H9 (cell line): ENCODE measurements around the gene GCNT1. TPM values are rescaled to one million over a fixed set of nuclear protein-coding genes. Genes with fewer than 3 reads are reported as not detected.

ENCODE experiments used
- DNase-seq: peaks from one replicate; pipeline ENCODE4 v3.0.0-alpha.2; 2017
- H2AFZ ChIP-seq: one replicate; pipeline ENCODE4 v1.6.1; 2013; ENCODE audit warnings: mild to moderate bottlenecking, low read length, control low read depth, moderate library complexity
- H2AK5ac ChIP-seq: 2 replicates; pipeline ENCODE4 v1.6.1; 2013; ENCODE audit warnings: low read length, control low read depth, mixed read lengths; ENCODE audit not compliant: insufficient read length
- H2BK120ac ChIP-seq: one replicate; pipeline ENCODE4 v1.6.1; 2013; ENCODE audit warnings: low read depth, mild to moderate bottlenecking, low read length, control low read depth, inconsistent platforms; ENCODE audit not compliant: poor library complexity, severe bottlenecking
- H2BK12ac ChIP-seq: 2 replicates; pipeline ENCODE4 v1.6.1; 2013; ENCODE audit warnings: low read length, control low read depth, mixed read lengths, low read depth; ENCODE audit not compliant: insufficient read length
- H2BK15ac ChIP-seq: 2 replicates; pipeline ENCODE4 v1.6.1; 2013; ENCODE audit warnings: low read depth, low read length, control low read depth
- H2BK20ac ChIP-seq: one replicate; pipeline ENCODE4 v1.6.1; 2013; ENCODE audit warnings: low read depth, mild to moderate bottlenecking, low read length, control low read depth, inconsistent platforms; ENCODE audit not compliant: poor library complexity, severe bottlenecking
- H2BK5ac ChIP-seq: 2 replicates; pipeline ENCODE4 v1.6.1; 2013; ENCODE audit warnings: low read length, control low read depth, mixed read lengths; ENCODE audit not compliant: insufficient read length
- H3K14ac ChIP-seq: 2 replicates; pipeline ENCODE4 v1.6.1; 2013; ENCODE audit warnings: low read length, control low read depth; ENCODE audit not compliant: insufficient read depth
- H3K18ac ChIP-seq: 2 replicates; pipeline ENCODE4 v1.6.1; 2013; ENCODE audit warnings: low read depth, mild to moderate bottlenecking, mixed read lengths, low read length, control low read depth; ENCODE audit not compliant: insufficient read length
- H3K23ac ChIP-seq: 2 replicates; pipeline ENCODE4 v1.6.1; 2013; ENCODE audit warnings: low read length, control low read depth, mixed read lengths, low read depth; ENCODE audit not compliant: insufficient read length
- H3K23me2 ChIP-seq: 2 replicates; pipeline ENCODE4 v1.6.1; 2013; ENCODE audit warnings: low read depth, mild to moderate bottlenecking, mixed read lengths, low read length, control low read depth; ENCODE audit not compliant: insufficient read length, poor library complexity, severe bottlenecking
- H3K27ac ChIP-seq: 2 replicates; pipeline ENCODE4 v1.5.1; 2013; ENCODE audit warnings: low read length, control low read depth, mixed read lengths, low read depth; ENCODE audit not compliant: insufficient read length
- H3K27me3 ChIP-seq: 2 replicates; pipeline ENCODE4 v1.6.1; 2013; ENCODE audit warnings: low read length, control low read depth, inconsistent platforms; ENCODE audit not compliant: insufficient read depth
- H3K4ac ChIP-seq: 2 replicates; pipeline ENCODE4 v1.6.1; 2013; ENCODE audit warnings: low read depth, mild to moderate bottlenecking, control low read depth, inconsistent platforms, low read length, moderate library complexity
- H3K4me1 ChIP-seq: 2 replicates; pipeline ENCODE4 v1.6.1; 2013; ENCODE audit warnings: low read length, control low read depth, inconsistent platforms; ENCODE audit not compliant: insufficient read depth
- H3K4me2 ChIP-seq: 2 replicates; pipeline ENCODE4 v1.6.1; 2013; ENCODE audit warnings: low read length, control low read depth, mixed read lengths; ENCODE audit not compliant: insufficient read length, insufficient read depth
- H3K56ac ChIP-seq: 2 replicates; pipeline ENCODE4 v1.6.1; 2013; ENCODE audit warnings: low read depth, mild to moderate bottlenecking, mixed read lengths, low read length, control low read depth; ENCODE audit not compliant: insufficient read length
- H3K79me1 ChIP-seq: 2 replicates; pipeline ENCODE4 v1.6.1; 2013; ENCODE audit warnings: low read depth, mild to moderate bottlenecking, moderate library complexity, low read length, control low read depth, inconsistent platforms; ENCODE audit not compliant: insufficient read depth, poor library complexity, severe bottlenecking
- H3K79me2 ChIP-seq: 2 replicates; pipeline ENCODE4 v1.6.1; 2013; ENCODE audit warnings: low read length, control low read depth, inconsistent platforms; ENCODE audit not compliant: insufficient read depth
- H3K9ac ChIP-seq: 2 replicates; pipeline ENCODE4 v1.6.1; 2013; ENCODE audit warnings: low read length, control low read depth, mixed read lengths; ENCODE audit not compliant: insufficient read length; ENCODE audit errors: extremely low read depth
- H3K9me3 ChIP-seq: one replicate; pipeline ENCODE4 v1.6.1; 2013; ENCODE audit warnings: low read depth, low read length, inconsistent platforms; ENCODE audit not compliant: control insufficient read depth
- H3T11ph ChIP-seq: one replicate; pipeline ENCODE4 v1.6.1; 2013; ENCODE audit warnings: mild to moderate bottlenecking, low read length, control low read depth, inconsistent platforms
- H4K20me1 ChIP-seq: one replicate; pipeline ENCODE4 v1.6.1; 2013; ENCODE audit not compliant: control insufficient read depth, insufficient read length, insufficient read depth
- H4K5ac ChIP-seq: 2 replicates; pipeline ENCODE4 v1.6.1; 2013; ENCODE audit warnings: low read depth, mild to moderate bottlenecking, mixed read lengths, low read length, control low read depth; ENCODE audit not compliant: insufficient read length
- H4K8ac ChIP-seq: replicated peaks from 2 replicates; pipeline ENCODE4 v1.6.1; 2013; ENCODE audit warnings: low read length, control low read depth, mixed read lengths, low read depth; ENCODE audit not compliant: insufficient read length
- H4K91ac ChIP-seq: 2 replicates; pipeline ENCODE4 v1.6.1; 2013; ENCODE audit warnings: low read depth, mild to moderate bottlenecking, moderate library complexity, mixed read lengths, low read length, control low read depth; ENCODE audit not compliant: insufficient read length
- H3K27ac Mint-ChIP-seq, 3 experiments: 2 replicates in 2 of 3; 3 replicates in 1 of 3; pipeline ENCODE4 v1.8.0; 2020 to 2021; ENCODE audit warnings: mixed read lengths in 3 of 3, mild to moderate bottlenecking in 1 of 3, moderate library complexity in 1 of 3
- H3K27me3 Mint-ChIP-seq: 2 replicates; pipeline ENCODE4 v1.8.0; 2021; ENCODE audit warnings: low read depth, mild to moderate bottlenecking, moderate library complexity, mixed read lengths
- H3K36me3 Mint-ChIP-seq, 3 experiments: 2 replicates in 2 of 3; 3 replicates in 1 of 3; pipeline ENCODE4 v1.8.0; 2020 to 2021; ENCODE audit warnings: low read depth in 3 of 3, mixed read lengths in 3 of 3; ENCODE audit not compliant: insufficient read depth in 1 of 3
- H3K4me1 Mint-ChIP-seq, 2 experiments: 2 replicates each; pipeline ENCODE4 v1.8.0; 2020; ENCODE audit warnings: mixed read lengths in 2 of 2
- H3K4me3 Mint-ChIP-seq, 2 experiments: 2 replicates in 1 of 2; 3 replicates in 1 of 2; pipeline ENCODE4 v1.8.0; 2020 to 2021; ENCODE audit warnings: mild to moderate bottlenecking in 2 of 2, mixed read lengths in 2 of 2, moderate library complexity in 1 of 2
- H3K9me3 Mint-ChIP-seq, 2 experiments: 2 replicates in 1 of 2; 3 replicates in 1 of 2; pipeline ENCODE4 v1.8.0; 2020; ENCODE audit warnings: mild to moderate bottlenecking in 2 of 2, mixed read lengths in 2 of 2, moderate library complexity in 1 of 2
- CTCF ChIP-seq: fragments of 200-600 bp; sonication (generic); conservative IDR thresholded peaks from 3 replicates; pipeline ENCODE4 v1.8.0; 2021; ENCODE audit warnings: antibody characterized with exemption, mild to moderate bottlenecking
- WGBS: extraction: QIAGEN DNeasy Blood & Tissue Kit; methylation state at CpG from one replicate; pipeline ENCODE4 v1.1.7; 2013; ENCODE audit warnings: missing lambda C conversion rate, low lambda C conversion rate, mixed read lengths; ENCODE audit not compliant: insufficient read length; ENCODE audit errors: extremely low coverage; 5-methylcytosine and 5-hydroxymethylcytosine counted together
- total RNA-seq: library from RNA; stranded (reverse); gene quantifications from 2 replicates; pipeline ENCODE4 v1.2.1, GENCODE V29; 2021

GCNT1 gene
- total RNA-seq, 1 experiment from 2014 or later = 35.6 TPM

DNA sequence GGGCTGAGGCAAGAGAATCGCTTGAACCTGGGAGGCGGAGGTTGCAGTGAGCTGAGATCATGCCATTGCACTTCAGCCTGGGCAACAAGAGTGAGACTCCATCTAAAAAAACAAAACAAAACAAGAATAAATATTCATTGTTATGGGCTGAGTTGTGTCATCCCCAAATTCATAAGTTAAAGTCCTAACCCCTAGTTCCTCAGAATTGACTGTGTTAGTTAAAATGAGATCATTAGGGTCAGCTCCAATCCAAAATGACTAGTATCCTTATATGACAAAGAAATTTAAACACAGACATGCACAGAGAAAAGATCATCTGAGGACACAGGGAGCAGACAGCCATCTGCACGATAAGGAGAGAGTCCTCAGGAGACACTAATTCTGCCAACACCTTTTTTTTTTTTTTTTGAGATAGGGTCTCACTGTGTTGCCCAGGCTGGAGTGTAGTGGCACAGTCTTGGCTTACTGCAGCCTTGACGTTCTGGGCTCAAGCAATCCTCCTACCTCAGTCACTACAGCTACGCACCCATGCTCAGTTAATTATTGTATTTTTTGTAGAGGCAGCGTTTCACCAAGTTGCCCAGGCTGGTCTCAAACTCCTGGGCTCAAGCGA lies 32.1 kb upstream of the GCNT1 start:
- no peaks in the 10 kb centered on the region for H3K27me3 Mint-ChIP-seq
- Histone ChIP-seq H3K9me3 (no peaks in the 10 kb centered on the region), H2BK5ac (no peak overlapping the region), H3K9ac (no peak overlapping the region), H4K20me1 (no peaks in the 10 kb centered on the region), H3K23ac (no peak overlapping the region), H3K79me1 (no peaks in the 10 kb centered on the region), H2BK20ac (no peak overlapping the region), H3K4me2 (no peak overlapping the region), H2BK12ac (no peak overlapping the region), H2BK15ac (no peak overlapping the region), H3K27ac (no peak overlapping the region), H2BK120ac (no peak overlapping the region), H3K18ac (no peak overlapping the region), H3T11ph (no peak overlapping the region), H3K4ac (no peak overlapping the region), H2AK5ac (no peak overlapping the region), H3K27me3 (no peaks in the 10 kb centered on the region), H2AFZ (no peak overlapping the region), H3K79me2 (no peaks in the 10 kb centered on the region), H3K23me2 (no peaks in the 10 kb centered on the region), H3K4me1 (peaks cover 4% of the 10 kb centered on the region; the same call in 1 of the 2 replicates), H4K5ac (no peak overlapping the region), H4K91ac (no peak overlapping the region), H3K56ac (no peak overlapping the region), H3K14ac (no peak overlapping the region), H4K8ac (no peak overlapping the region)
- no CpG with 5 or more reads among the region's 7 CpGs for WGBS
- no peaks in the 10 kb centered on the region for H3K36me3 Mint-ChIP-seq
- no peak overlapping the region for H3K4me3 Mint-ChIP-seq
- H3K4me1 Mint-ChIP-seq = peaks cover 9 to 10% of the 10 kb centered on the region in 2 experiments
- no peak for DNase-seq
- no peak overlapping the region for H3K27ac Mint-ChIP-seq
- no peaks in the 10 kb centered on the region for H3K9me3 Mint-ChIP-seq
- no peak for TF ChIP-seq CTCF
